DMS153 treated with DMSO at 0.1 percent for 48 hours (cell line): ENCODE results near the gene EIF2AK2.

Experiments
- DNase-seq: peaks from one replicate; lab custom pipeline; 2025; ENCODE audit not compliant: unreplicated experiment; lab: John Stamatoyannopoulos, UW

The EIF2AK2 gene

GRCh38 chr2:37173741-37174140 lies 17.0 kb upstream of the EIF2AK2 start:
- DNase-seq, result no peak

- DNase-seq, result no peak
Measured at GRCh38 chr2:37171624-37171950, 14.8 kb upstream of the EIF2AK2 start.

- peak; percentile 14 for DNase-seq
Measured at GRCh38 chr2:37168217-37168981, 11.6 kb upstream of the EIF2AK2 start.

GRCh38 chr2:37167636-37168180 lies 10.9 kb upstream of the EIF2AK2 start:
- DNase-seq, result no peak

GRCh38 chr2:37164757-37165156 lies 8.0 kb upstream of the EIF2AK2 start:
- DNase-seq, result no peak

GRCh38 chr2:37156071-37156856 lies 516 bp downstream of the EIF2AK2 start:
- DNase-seq, result peak; percentile 42

- DNase-seq, result no peak
Measured at GRCh38 chr2:37154785-37155184, 2.0 kb downstream of the EIF2AK2 start.

- DNase-seq, result no peak
Measured at GRCh38 chr2:37153224-37153623, 3.6 kb downstream of the EIF2AK2 start.

GRCh38 chr2:37149626-37150322 lies 7.0 kb downstream of the EIF2AK2 start:
- DNase-seq, result no peak

GRCh38 chr2:37148325-37148724 lies 8.5 kb downstream of the EIF2AK2 start:
- no peak for DNase-seq

- no peak for DNase-seq
Measured at GRCh38 chr2:37146062-37146461, 10.7 kb downstream of the EIF2AK2 start.

GRCh38 chr2:37143974-37144373 lies 12.8 kb downstream of the EIF2AK2 start:
- no peak for DNase-seq

- DNase-seq, result no peak
Measured at GRCh38 chr2:37142546-37142945, 14.2 kb downstream of the EIF2AK2 start.

GRCh38 chr2:37132914-37133313 lies 23.9 kb downstream of the EIF2AK2 start:
- no peak for DNase-seq

GRCh38 chr2:37125416-37125815 lies 31.4 kb downstream of the EIF2AK2 start:
- no peak for DNase-seq

- DNase-seq, result no peak
Measured at GRCh38 chr2:37119157-37119556, 37.6 kb downstream of the EIF2AK2 start.

- no peak for DNase-seq
Measured at GRCh38 chr2:37117566-37117965, 39.2 kb downstream of the EIF2AK2 start.

- DNase-seq, result no peak
Measured at GRCh38 chr2:37111958-37112357, 44.8 kb downstream of the EIF2AK2 start.

- DNase-seq, result no peak
Measured at GRCh38 chr2:37110306-37111212, 46.2 kb downstream of the EIF2AK2 start.

GRCh38 chr2:37109523-37109922 lies 47.3 kb downstream of the EIF2AK2 start:
- no peak for DNase-seq

GRCh38 chr2:37105150-37105549 lies 51.6 kb downstream of the EIF2AK2 start:
- DNase-seq, result no peak
